K562 (cell line): ENCODE data around the gene AURKB. TPM values are rescaled to one million over a fixed set of nuclear protein-coding genes. Genes with fewer than 3 reads are reported as not detected.

Experiments used
- GATAD2A ChIP-seq: fragments of 450-650 bp; IDR thresholded peaks from 2 replicates; pipeline ENCODE4 v1.6.1; 2017
- HDAC2 ChIP-seq: fragments of 450-650 bp; IDR thresholded peaks from 2 replicates; pipeline ENCODE4 v1.6.1; 2016; ENCODE audit warnings: mild to moderate bottlenecking
- KAT2B ChIP-seq: IDR thresholded peaks from one replicate; pipeline ENCODE4 v1.6.1; 2012; ENCODE audit warnings: low read depth, mild to moderate bottlenecking, control low read depth, inconsistent platforms, low read length, moderate library complexity
- NCOA6 ChIP-seq: fragments of 450-650 bp; IDR thresholded peaks from 2 replicates; pipeline ENCODE4 v1.6.1; 2017; ENCODE audit warnings: mild to moderate bottlenecking
- NELFE ChIP-seq: IDR thresholded peaks from 2 replicates; pipeline ENCODE4 v1.6.1; 2011; ENCODE audit warnings: mild to moderate bottlenecking; ENCODE audit not compliant: insufficient read depth, insufficient read length
- PHB2 ChIP-seq: fragments of 450-650 bp; IDR thresholded peaks from 2 replicates; pipeline ENCODE4 v1.6.1; 2017; ENCODE audit warnings: low read depth
- PTBP1 ChIP-seq: fragments of 200-400 bp; formaldehyde crosslinking; IDR thresholded peaks from 2 replicates; pipeline ENCODE4 v1.6.1; 2017; ENCODE audit warnings: low read depth, low read length
- TAF15 ChIP-seq: fragments of 200-400 bp; formaldehyde crosslinking; IDR thresholded peaks from 2 replicates; pipeline ENCODE4 v1.6.1; 2017; ENCODE audit warnings: mild to moderate bottlenecking, low read depth, low read length, moderate library complexity
- TAL1 ChIP-seq: fragments of 450-650 bp; IDR thresholded peaks from 2 replicates; pipeline ENCODE4 v1.6.1; 2016; ENCODE audit warnings: mild to moderate bottlenecking
- TCFL5 ChIP-seq: fragments of 250-450 bp; sonication (Bioruptor Pico); conservative IDR thresholded peaks from 2 replicates; pipeline ENCODE4 v1.6.1; 2021; ENCODE audit warnings: mild to moderate bottlenecking, moderate library complexity, matching md5 sums
- XRCC5 ChIP-seq: fragments of 200-400 bp; formaldehyde crosslinking; IDR thresholded peaks from 2 replicates; pipeline ENCODE4 v1.6.1; 2017; ENCODE audit warnings: low read depth, mild to moderate bottlenecking, low read length
- ZNF12 ChIP-seq: sonication (generic); formaldehyde crosslinking; IDR thresholded peaks from 2 replicates; pipeline ENCODE4 v1.4.0; 2020; ENCODE audit warnings: mild to moderate bottlenecking, missing genetic modification reagents
- ZNF140 ChIP-seq: fragments of 250-450 bp; sonication (Bioruptor Pico); IDR thresholded peaks from 2 replicates; pipeline ENCODE4 v1.8.0; 2021; ENCODE audit warnings: moderate library complexity, mild to moderate bottlenecking, inconsistent platforms
- ZNF354B ChIP-seq: fragments of 250-450 bp; sonication (Bioruptor Pico); IDR thresholded peaks from 2 replicates; pipeline ENCODE4 v1.4.0; 2020
- ZNF431 ChIP-seq: sonication (generic); formaldehyde crosslinking; IDR thresholded peaks from 2 replicates; pipeline ENCODE4 v1.8.0; 2022; ENCODE audit warnings: mild to moderate bottlenecking, missing genetic modification reagents
- ZNF764 ChIP-seq: fragments of 250-450 bp; sonication (Bioruptor Pico); IDR thresholded peaks from 2 replicates; pipeline ENCODE4 v1.4.0; 2020; ENCODE audit warnings: low read depth, mild to moderate bottlenecking, moderate library complexity
- polyA plus RNA-seq, 8 experiments: library from polyadenylated mRNA; depleted of rRNA in 4 of 8; stranded (reverse) in 5 of 8; unstranded in 3 of 8; fragments of >200 nt; fragmentation: Nextera tagmentation in 2 of 8; fragmentation: Illumina TruSeq in 1 of 8; extraction: Ambion mirVana in 2 of 8; extraction: Trizol in 1 of 8; gene quantifications; 2 replicates each; pipeline versions ENCODE4 v1.2.1 to v1.2.3, GENCODE V29; 2011 to 2014; ENCODE audit warnings: inconsistent platforms in 1 of 8, missing spikeins in 1 of 8
- total RNA-seq, 7 experiments: library from RNA; depleted of rRNA in 6 of 7; stranded (reverse); fragments of >200 nt in 6 of 7; fragmentation: Illumina TruSeq in 2 of 7; extraction: Trizol in 2 of 7; gene quantifications; 2 replicates each; pipeline versions ENCODE4 v1.2.1 to v1.2.3, GENCODE V29; 2011 to 2021; ENCODE audit warnings: low replicate concordance in 1 of 7
- TF ChIP-seq, protein P1 (sequence below), 2 experiments: fragments of 450-650 bp; formaldehyde crosslinking in 1 of 2; IDR thresholded peaks; 2 replicates each; pipeline versions ENCODE4 v1.4.0 to v1.6.1; 2014 to 2020; ENCODE audit warnings: mild to moderate bottlenecking in 2 of 2, borderline replicate concordance in 1 of 2, low read depth in 1 of 2
- TF ChIP-seq, protein P2 (sequence below): fragments of 250-450 bp; sonication (Bioruptor Pico); IDR thresholded peaks from 2 replicates; pipeline ENCODE4 v1.4.0; 2020
- TF ChIP-seq, protein P3 (sequence below): IDR thresholded peaks from 3 replicates; pipeline ENCODE4 v1.6.1; 2011; ENCODE audit warnings: borderline replicate concordance, mild to moderate bottlenecking; ENCODE audit not compliant: insufficient read length, insufficient read depth

The AURKB gene
- total and polyA plus RNA-seq, 9 of the 15 experiments (the other 6 are each of a cell fraction or from before 2014, with no cell fraction given) = 27.2 to 114 (median 74.8) TPM

DNA sequence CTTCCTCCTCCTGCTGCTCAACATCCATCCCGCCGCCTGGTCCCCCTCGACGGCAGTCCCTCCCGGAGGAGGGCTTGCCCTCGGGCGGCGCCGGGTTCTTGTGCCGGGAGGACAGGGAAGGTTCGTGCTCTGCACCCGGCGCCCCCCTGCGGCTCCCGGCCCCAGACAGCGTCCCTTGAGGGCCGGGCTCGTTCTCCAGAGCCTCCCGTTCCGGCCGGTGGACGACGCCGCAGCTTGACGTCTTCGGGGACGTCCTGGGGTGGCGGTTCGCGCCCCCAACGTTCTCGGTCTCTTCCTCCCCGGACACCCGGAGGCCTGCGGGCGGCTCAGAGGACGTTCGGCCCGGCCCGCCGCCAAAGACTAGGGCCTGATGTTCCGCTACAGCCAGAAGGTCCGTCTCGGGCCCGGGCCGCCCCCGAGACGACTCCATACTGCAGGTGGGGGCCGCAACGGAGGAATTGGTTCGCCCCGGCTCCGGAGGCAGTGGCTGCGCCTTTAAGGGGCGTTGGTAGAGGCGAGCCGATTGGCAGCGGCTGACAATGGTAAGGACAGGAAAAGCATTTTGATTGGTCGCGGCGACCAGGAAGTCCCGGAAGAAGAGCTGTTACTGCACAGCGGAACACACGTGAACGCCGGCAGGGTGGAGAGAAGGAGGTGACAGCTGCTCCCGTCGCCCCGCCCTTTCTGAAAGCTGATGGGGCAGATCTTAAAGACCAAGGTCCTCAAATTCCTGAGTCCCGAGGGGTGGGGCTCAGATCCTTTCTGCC lies 20.5 kb downstream of the AURKB start, which contains the start of gene BORCS6 (continued):
- TF ChIP-seq, protein P1, sequence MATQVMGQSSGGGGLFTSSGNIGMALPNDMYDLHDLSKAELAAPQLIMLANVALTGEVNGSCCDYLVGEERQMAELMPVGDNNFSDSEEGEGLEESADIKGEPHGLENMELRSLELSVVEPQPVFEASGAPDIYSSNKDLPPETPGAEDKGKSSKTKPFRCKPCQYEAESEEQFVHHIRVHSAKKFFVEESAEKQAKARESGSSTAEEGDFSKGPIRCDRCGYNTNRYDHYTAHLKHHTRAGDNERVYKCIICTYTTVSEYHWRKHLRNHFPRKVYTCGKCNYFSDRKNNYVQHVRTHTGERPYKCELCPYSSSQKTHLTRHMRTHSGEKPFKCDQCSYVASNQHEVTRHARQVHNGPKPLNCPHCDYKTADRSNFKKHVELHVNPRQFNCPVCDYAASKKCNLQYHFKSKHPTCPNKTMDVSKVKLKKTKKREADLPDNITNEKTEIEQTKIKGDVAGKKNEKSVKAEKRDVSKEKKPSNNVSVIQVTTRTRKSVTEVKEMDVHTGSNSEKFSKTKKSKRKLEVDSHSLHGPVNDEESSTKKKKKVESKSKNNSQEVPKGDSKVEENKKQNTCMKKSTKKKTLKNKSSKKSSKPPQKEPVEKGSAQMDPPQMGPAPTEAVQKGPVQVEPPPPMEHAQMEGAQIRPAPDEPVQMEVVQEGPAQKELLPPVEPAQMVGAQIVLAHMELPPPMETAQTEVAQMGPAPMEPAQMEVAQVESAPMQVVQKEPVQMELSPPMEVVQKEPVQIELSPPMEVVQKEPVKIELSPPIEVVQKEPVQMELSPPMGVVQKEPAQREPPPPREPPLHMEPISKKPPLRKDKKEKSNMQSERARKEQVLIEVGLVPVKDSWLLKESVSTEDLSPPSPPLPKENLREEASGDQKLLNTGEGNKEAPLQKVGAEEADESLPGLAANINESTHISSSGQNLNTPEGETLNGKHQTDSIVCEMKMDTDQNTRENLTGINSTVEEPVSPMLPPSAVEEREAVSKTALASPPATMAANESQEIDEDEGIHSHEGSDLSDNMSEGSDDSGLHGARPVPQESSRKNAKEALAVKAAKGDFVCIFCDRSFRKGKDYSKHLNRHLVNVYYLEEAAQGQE (IDR thresholded peaks at IDR 0.05; ENCODE audit: borderline replicate concordance) = no peak
- TF ChIP-seq, protein P1 (CRISPR knock-in tag; IDR thresholded peaks at IDR 0.05; ENCODE audit: low read depth) = no peak
- TF ChIP-seq, protein P2, sequence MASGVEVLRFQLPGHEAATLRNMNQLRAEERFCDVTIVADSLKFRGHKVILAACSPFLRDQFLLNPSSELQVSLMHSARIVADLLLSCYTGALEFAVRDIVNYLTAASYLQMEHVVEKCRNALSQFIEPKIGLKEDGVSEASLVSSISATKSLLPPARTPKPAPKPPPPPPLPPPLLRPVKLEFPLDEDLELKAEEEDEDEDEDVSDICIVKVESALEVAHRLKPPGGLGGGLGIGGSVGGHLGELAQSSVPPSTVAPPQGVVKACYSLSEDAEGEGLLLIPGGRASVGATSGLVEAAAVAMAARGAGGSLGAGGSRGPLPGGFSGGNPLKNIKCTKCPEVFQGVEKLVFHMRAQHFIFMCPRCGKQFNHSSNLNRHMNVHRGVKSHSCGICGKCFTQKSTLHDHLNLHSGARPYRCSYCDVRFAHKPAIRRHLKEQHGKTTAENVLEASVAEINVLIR = no peak
- TF ChIP-seq ZNF12 (CRISPR knock-in tag) (no peak), HDAC2 (0 out of 2 replicates have a peak, but pooled peaks have one; percentile 14), KAT2B (no peak), ZNF354B (no peak), ZNF140 (no peak), NELFE (no peak), GATAD2A (no peak), PTBP1 (no peak), ZNF431 (CRISPR knock-in tag) (no peak), TAF15 (no peak), TAL1 (no peak), TCFL5 (no peak), PHB2 (no peak), NCOA6 (peak; percentile 95), ZNF764 (CRISPR knock-in tag) (peak; percentile 44; the same call in 1 of the 2 replicates), XRCC5 (0 out of 2 replicates have a peak, but pooled peaks have one; percentile 4)
- TF ChIP-seq, protein P3, sequence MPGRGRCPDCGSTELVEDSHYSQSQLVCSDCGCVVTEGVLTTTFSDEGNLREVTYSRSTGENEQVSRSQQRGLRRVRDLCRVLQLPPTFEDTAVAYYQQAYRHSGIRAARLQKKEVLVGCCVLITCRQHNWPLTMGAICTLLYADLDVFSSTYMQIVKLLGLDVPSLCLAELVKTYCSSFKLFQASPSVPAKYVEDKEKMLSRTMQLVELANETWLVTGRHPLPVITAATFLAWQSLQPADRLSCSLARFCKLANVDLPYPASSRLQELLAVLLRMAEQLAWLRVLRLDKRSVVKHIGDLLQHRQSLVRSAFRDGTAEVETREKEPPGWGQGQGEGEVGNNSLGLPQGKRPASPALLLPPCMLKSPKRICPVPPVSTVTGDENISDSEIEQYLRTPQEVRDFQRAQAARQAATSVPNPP = no peak
